ENCODE data around the gene STAT6.

The STAT6 gene

DNA sequence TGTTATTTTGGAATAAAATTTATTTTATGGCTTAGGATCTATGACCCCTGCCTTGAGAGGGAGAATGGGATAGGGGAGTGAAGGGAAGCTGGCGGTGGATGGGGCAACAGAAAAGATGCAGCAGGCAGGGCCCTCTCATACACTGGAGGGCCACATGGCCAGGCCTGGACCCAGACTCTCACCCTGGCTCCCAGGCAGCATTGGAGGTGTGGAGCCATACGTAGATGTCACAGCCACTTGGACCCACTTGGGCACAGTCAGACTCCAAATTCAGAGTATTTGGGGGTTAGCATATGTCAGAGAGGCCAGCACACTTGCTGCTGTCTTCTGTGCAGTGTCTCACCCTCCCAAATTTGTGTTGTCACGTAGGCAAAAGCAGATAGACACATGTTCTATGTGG lies 15.7 kb downstream of the STAT6 start (continued):
- TF ChIP-seq ZNF48 (tag by site-specific recombination; IDR thresholded peaks at IDR 0.05) (no peak), ZNF621 (tag by site-specific recombination; IDR thresholded peaks at IDR 0.05) (no peak), ZNF138 (tag by site-specific recombination; IDR thresholded peaks at IDR 0.05; ENCODE audit: borderline replicate concordance) (no peak), ZNF654 (tag by site-specific recombination; IDR thresholded peaks at IDR 0.05; ENCODE audit: low read depth) (no peak), PRDM1 (tag by site-specific recombination; IDR thresholded peaks at IDR 0.05) (no peak)
- TF ChIP-seq, protein P1, sequence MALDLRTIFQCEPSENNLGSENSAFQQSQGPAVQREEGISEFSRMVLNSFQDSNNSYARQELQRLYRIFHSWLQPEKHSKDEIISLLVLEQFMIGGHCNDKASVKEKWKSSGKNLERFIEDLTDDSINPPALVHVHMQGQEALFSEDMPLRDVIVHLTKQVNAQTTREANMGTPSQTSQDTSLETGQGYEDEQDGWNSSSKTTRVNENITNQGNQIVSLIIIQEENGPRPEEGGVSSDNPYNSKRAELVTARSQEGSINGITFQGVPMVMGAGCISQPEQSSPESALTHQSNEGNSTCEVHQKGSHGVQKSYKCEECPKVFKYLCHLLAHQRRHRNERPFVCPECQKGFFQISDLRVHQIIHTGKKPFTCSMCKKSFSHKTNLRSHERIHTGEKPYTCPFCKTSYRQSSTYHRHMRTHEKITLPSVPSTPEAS (tag by site-specific recombination; IDR thresholded peaks at IDR 0.05), result no peak

DNA sequence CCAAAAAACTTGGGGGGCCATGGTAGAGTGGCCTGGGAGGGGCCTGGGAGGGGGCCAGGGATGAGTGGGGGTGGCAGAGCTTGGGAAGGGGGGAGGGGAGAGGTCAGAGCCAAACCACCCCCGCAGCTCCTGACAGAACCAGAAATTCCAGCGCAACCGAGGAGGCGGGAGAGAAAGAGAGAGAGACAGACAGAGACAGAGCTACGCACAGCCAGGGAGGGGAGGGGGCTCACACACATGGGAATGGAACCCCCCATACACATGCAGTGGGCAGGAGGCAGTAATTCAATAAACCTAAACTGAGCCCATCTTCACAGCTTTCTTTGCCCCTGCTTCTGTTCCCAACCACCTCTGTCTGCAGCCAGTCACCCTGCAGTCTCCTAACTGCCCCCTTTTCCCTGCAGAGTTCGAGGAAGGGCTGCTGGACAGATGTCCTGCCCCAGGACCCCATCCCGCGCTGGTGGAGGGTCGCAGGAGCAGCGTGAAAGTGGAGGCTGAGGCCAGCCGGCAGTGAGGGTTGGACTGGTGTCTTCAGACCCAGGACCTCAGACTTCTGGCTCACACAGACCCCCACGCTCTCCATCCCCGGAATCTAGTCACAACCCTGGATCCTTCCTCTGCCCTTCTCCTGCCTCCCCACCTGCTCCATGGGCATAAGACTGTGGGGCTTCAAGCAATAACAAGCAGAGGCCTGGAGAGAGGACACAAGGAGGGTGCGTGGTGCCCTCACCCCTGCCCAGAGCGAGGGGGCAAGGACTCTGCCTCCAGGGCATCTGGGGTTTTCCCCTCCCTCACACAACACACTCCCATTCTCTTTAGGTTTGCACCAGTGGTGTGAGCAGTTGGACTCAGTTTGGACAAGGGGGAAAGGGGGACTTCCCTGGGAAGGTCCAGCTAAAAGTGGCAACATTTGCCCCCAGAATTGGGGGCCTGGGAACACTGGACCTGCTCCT lies 16.7 kb downstream of the STAT6 start:
- ChIA-PET POLR2A (interaction anchor here (1.0 to 1.5 kb wide), 3 partner anchors 15 to 25 kb away, joined by 4 read pairs; partner anchors contain the start of genes NEMP1 and STAT6), CTCF (interaction anchor here (0.8 to 6.0 kb wide), 10 partner anchors 15 to 90 kb away, joined by 4 to 48 read pairs (median 13); partner anchors contain the start of genes NEMP1 and STAT6)
- Histone ChIP-seq H3K9me3 (ENCODE audit: control insufficient read depth, insufficient read depth, low read depth, low read length) (no peaks in the 10 kb centered on the region), H3K27ac (ENCODE audit: extremely low read depth, low read depth, low read length) (no peak overlapping the region), H3K4me3 (ENCODE audit: low read depth, low read length) (no peak overlapping the region), H3K36me3 (ENCODE audit: control insufficient read depth in 2 of 2, insufficient read depth in 1 of 2, low read length in 2 of 2) (peaks cover 0 to 66% of the 10 kb centered on the region in 2 experiments; a peak in 1 of 3 replicates), H3K4me1 (ENCODE audit: control insufficient read depth, insufficient read depth, low read length) (peaks cover 3% of the 10 kb centered on the region; the same call in 1 of the 2 replicates)
- TF ChIP-seq ZNF600 (tag by site-specific recombination; IDR thresholded peaks at IDR 0.05) (peak; percentile 35; the same call in 1 of the 2 replicates), ZNF214 (tag by site-specific recombination; IDR thresholded peaks at IDR 0.05; ENCODE audit: borderline replicate concordance) (no peak), ZFHX2 (tag by site-specific recombination; conservative IDR thresholded peaks at IDR 0.05) (peak; percentile 49; the same call in 1 of the 2 replicates), HOXC10 (CRISPR knock-in tag; IDR thresholded peaks at IDR 0.05) (no peak), ZNF175 (tag by site-specific recombination; IDR thresholded peaks at IDR 0.05) (no peak), ZNF221 (tag by site-specific recombination; IDR thresholded peaks at IDR 0.05; ENCODE audit: borderline replicate concordance) (no peak)

DNA sequence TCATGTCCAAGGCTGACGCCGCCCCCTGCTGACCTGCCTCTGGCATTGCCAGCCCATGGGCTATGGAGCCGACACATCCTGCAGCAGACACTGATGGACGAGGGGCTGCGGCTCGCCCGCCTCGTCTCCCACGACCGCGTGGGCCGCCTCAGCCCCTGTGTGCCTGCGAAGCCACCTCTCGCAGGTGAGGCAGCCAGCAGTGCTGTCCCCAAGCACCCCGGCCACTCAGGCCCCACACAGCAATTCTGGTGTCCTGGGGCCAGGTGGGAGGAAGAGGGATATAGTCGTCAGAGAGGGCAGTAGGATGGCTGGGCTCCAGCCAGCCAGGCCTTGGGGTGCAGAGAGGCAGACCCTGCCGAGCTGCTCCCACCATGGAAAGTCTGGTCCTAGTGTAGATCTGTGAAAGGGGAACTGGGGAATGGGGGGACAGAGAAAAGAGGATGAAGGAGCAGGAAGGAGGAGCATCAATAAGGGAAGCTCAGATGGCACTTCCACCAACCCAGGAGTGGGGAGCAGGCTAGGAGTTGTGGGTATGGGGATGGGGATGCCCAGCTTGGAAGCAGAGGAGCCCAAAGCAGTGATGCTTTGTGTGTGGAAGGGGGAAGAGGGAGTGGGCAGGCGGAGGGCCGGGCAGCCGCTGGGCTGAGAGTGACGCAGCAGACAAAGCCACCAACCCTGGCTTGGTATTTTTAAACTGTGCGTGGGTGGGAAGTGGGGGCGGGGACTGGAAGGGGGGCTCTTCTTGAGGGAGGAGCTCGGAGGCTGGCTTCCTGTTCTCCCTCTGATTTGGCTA lies 17.6 kb downstream of the STAT6 start:
- Histone ChIP-seq H3K36me3 (ENCODE audit: control insufficient read depth in 2 of 2, insufficient read depth in 1 of 2, low read length in 2 of 2) (peaks cover 0 to 62% of the 10 kb centered on the region in 2 experiments; a peak in 1 of 3 replicates), H3K4me3 (ENCODE audit: low read depth, low read length) (no peak overlapping the region), H3K4me1 (ENCODE audit: control insufficient read depth, insufficient read depth, low read length) (peaks cover 3% of the 10 kb centered on the region; the same call in 1 of the 2 replicates), H3K9me3 (ENCODE audit: control insufficient read depth, insufficient read depth, low read depth, low read length) (no peaks in the 10 kb centered on the region), H3K27ac (ENCODE audit: extremely low read depth, low read depth, low read length) (no peak overlapping the region)
- ChIA-PET CTCF (interaction anchor here (0.7 to 3.9 kb wide), 20 partner anchors 8 to 339 kb away, joined by 3 to 48 read pairs (median 6); partner anchors contain the start of genes NEMP1 and STAT6), POLR2A (interaction anchor here (1.0 to 1.5 kb wide), 3 partner anchors 15 to 24 kb away, joined by 4 read pairs; partner anchors contain the start of genes NEMP1 and STAT6)
- TF ChIP-seq, protein P2, sequence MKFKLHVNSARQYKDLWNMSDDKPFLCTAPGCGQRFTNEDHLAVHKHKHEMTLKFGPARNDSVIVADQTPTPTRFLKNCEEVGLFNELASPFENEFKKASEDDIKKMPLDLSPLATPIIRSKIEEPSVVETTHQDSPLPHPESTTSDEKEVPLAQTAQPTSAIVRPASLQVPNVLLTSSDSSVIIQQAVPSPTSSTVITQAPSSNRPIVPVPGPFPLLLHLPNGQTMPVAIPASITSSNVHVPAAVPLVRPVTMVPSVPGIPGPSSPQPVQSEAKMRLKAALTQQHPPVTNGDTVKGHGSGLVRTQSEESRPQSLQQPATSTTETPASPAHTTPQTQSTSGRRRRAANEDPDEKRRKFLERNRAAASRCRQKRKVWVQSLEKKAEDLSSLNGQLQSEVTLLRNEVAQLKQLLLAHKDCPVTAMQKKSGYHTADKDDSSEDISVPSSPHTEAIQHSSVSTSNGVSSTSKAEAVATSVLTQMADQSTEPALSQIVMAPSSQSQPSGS (tag by site-specific recombination; IDR thresholded peaks at IDR 0.05; ENCODE audit: low read depth), result no peak
- TF ChIP-seq SP7 (tag by site-specific recombination; IDR thresholded peaks at IDR 0.05) (0 out of 2 replicates have a peak, but pooled peaks have one; percentile 12), ZNF2 (tag by site-specific recombination; IDR thresholded peaks at IDR 0.05) (peak; percentile 46; the same call in 1 of the 2 replicates), ZNF701 (tag by site-specific recombination; IDR thresholded peaks at IDR 0.05) (no peak), ZNF146 (tag by site-specific recombination; IDR thresholded peaks at IDR 0.05) (no peak), ZNF549 (tag by site-specific recombination; IDR thresholded peaks at IDR 0.05) (no peak), ZNF830 (tag by site-specific recombination; IDR thresholded peaks at IDR 0.05; ENCODE audit: low read depth) (no peak), ZNF768 (tag by site-specific recombination; IDR thresholded peaks at IDR 0.05) (no peak), ZBTB48 (tag by site-specific recombination; IDR thresholded peaks at IDR 0.05) (no peak), ZFHX2 (tag by site-specific recombination; conservative IDR thresholded peaks at IDR 0.05) (peak; percentile 86)
- TF ChIP-seq, protein P3, sequence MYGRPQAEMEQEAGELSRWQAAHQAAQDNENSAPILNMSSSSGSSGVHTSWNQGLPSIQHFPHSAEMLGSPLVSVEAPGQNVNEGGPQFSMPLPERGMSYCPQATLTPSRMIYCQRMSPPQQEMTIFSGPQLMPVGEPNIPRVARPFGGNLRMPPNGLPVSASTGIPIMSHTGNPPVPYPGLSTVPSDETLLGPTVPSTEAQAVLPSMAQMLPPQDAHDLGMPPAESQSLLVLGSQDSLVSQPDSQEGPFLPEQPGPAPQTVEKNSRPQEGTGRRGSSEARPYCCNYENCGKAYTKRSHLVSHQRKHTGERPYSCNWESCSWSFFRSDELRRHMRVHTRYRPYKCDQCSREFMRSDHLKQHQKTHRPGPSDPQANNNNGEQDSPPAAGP (tag by site-specific recombination; IDR thresholded peaks at IDR 0.05), result no peak; the same call in 1 of the 2 replicates
- TF ChIP-seq, protein P4, sequence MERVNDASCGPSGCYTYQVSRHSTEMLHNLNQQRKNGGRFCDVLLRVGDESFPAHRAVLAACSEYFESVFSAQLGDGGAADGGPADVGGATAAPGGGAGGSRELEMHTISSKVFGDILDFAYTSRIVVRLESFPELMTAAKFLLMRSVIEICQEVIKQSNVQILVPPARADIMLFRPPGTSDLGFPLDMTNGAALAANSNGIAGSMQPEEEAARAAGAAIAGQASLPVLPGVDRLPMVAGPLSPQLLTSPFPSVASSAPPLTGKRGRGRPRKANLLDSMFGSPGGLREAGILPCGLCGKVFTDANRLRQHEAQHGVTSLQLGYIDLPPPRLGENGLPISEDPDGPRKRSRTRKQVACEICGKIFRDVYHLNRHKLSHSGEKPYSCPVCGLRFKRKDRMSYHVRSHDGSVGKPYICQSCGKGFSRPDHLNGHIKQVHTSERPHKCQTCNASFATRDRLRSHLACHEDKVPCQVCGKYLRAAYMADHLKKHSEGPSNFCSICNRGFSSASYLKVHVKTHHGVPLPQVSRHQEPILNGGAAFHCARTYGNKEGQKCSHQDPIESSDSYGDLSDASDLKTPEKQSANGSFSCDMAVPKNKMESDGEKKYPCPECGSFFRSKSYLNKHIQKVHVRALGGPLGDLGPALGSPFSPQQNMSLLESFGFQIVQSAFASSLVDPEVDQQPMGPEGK (tag by site-specific recombination; IDR thresholded peaks at IDR 0.05), result peak; percentile 3; the same call in 1 of the 2 replicates
